ENCODE data around the gene DHX35.

DNA sequence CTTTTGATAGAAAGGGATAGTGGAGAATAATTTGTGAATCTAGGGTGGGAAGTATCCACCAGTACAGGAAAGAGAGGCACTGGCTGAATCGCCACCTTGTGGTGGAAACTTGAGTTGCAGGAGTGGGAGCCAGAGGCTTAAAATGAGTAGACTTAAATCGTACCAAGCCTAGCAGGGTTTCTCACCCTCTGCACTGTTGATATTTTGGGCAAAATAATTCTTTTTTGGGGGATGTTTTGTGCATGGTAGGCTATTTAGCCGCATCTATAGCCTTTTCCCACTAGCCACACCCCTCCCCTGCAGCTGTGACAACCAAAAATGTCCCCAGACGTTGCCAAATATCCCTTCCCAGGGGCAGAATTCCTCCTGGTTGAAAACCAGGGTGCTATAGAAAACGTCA, 119.1 kb downstream of the DHX35 start:
- peak; percentile 28 to 55 (median 49) for TF ChIP-seq CTCF (IDR thresholded peaks at IDR 0.05)
- no peak for TF ChIP-seq POLR2A (IDR thresholded peaks at IDR 0.05)
- no peak for TF ChIP-seq EP300 (IDR thresholded peaks at IDR 0.05)

Measured in ovary (tissue), 3 donors.